ELF-1 (cell line): ENCODE results near the gene SOX9.

Experiments used
- DNase-seq: peaks from one replicate; pipeline ENCODE4 v3.0.0-alpha.2; 2016; ENCODE audit warnings: low read depth, low spot score

SOX9 gene

DNA sequence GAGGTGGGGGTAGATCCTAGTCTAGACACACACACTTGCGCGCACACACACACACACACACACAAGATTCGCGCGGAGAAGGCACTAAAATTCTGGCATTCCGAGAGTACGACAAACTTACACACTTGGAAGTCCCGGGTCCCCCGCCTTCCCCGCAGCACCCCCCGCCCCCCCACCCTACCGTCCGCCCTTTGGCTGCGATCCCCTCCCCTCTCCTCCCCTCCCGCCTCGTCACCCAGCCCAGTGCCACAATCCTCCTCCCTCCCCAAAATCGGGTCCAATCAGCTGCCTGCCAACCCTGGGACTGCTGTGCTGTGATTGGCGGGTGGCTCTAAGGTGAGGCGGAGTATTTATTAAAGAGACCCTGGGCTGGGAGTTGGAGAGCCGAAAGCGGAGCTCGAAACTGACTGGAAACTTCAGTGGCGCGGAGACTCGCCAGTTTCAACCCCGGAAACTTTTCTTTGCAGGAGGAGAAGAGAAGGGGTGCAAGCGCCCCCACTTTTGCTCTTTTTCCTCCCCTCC is at the start of gene SOX9:
Gene SOX9, plus strand, starts transcription at position 379 of the 522 bp plus-strand sequence. CDS start 372 bp downstream, outside the sequence.
- peak; percentile 92 for DNase-seq

DNA sequence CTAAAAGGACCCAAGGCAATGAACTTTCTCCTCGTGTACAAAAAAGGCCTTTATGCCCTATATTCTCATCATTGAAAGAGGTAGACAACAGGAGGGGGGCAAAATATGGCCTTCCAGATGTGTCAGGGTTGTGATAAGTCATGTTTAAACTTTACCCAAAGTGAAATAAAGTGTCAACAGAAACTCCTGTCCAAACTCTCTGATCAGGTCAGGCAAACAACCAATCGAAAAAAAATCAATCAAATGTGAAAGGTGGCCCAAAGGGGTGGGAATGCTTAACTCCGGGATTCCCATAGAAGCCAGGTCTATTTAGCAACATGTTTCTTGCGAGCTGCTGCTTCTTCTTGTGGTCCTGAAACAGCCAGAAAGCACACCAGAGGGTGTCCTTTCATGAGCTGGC is 49.5 kb upstream of the SOX9 start:
- DNase-seq, result no peak

- DNase-seq, result no peak
Measured at GRCh38 chr17:72075995-72076677, 44.7 kb upstream of the SOX9 start.

DNA sequence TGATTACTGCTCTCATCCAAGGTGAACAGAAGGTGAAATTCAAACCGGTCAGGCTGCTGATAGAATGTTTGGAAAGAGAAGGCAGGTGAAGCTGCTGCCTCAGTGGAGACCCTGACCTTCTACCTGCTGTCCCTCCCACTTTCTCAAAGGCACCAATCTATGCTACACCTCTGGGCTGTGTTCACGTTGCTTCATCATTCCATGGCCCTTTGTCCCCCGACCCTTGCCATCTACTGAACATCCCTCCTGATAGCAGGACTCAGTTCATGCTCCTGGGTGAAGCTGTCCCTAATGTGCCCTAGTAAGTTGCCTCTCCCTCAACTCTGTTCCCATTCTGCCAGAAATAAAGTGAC is 44.2 kb upstream of the SOX9 start:
- no peak for DNase-seq

- no peak for DNase-seq
Measured at GRCh38 chr17:72077326-72077960, 43.4 kb upstream of the SOX9 start.

DNA sequence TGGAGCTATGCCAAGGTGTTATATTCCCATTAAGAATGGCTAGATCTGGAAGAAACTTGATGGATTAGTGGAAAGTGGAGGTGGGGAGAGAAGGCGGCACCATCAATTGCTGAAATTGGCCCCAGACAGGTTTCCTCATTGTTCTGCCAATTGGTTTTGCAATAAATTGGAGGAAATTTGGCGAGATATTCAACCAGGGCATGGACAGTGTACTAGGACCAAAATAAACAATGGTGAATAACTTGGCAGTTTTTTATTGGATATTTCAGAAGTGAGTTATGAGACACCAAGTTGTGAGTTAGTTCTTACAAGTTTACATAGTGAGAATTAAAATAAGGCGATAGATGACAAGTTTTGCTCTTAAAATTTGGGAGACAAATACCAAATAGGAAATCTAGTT is 41.1 kb upstream of the SOX9 start:
- no peak for DNase-seq

DNA sequence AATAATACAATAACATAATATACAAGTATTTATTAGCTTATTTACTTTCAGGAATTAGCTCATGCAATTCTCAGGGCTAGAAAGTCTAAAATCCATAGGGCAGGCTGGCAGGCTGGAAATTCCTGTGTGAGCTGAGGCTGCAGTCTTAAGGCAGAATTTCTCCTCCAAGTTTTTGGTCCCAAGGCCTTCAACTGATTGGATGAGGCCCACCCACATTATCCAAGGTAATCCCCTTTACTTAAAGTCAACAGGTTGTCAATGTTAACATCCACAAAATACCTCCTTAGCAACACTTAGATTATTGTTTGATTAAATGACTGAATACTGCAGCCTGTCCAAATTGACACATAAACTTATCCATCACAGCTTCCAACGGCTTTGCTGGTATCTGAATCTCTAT is 32.9 kb upstream of the SOX9 start:
- no peak for DNase-seq

DNA sequence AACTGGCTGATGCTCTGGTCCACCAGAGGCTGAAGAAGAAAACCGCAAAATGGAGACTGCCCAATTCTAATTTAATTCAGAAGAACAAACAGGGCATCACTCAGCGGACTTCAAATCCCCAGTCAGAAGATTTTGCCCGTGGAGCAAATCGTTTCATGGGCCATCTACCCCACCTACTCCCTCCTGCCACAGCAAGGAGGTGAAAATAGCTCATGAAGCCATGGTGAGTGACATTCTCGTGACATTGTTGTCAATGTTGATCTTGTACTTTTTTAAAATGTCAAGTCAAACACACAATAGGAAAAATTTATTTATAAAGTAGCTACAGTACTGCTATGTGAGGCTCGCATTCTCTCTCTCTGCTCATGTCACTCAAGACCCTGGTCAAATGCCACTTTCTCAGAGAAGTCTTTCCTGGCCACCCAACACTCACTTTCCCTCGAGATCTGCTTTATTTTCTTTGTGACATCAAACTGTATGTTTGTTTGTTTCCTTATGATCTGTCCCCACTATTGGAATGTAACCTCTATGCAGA is 31.3 kb upstream of the SOX9 start:
- DNase-seq, result no peak

- DNase-seq, result no peak
Measured at GRCh38 chr17:72090108-72090507, 30.7 kb upstream of the SOX9 start.

DNA sequence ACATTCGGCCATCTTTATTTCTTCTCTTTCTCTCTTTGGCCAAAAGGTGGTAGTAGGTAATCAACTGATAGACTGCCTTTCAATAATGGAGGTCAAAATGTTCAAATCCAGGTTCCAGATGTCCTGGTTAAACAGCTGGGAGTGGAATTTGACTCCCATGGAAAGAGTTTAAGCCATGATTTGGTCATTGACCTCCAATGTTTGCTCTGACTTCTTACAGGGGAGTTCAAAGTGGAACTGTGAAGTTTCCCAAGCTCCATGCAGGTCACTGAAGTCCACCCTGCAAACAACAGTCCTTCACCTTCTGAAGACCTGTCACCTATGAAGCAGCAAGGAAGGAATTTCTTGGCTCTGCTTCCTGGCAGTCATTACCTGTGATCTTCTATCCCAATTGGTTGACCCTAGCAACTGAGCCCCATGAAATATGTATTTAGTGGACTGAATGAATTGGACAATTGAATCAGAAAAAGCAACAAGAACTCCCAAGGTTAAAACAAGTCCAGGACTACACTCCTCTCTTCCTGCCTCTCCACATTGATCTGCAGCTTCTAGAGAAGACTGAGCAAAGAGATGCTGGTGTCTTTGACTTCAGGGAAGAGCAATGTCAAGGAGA is 28.0 kb upstream of the SOX9 start:
- DNase-seq, result no peak

DNA sequence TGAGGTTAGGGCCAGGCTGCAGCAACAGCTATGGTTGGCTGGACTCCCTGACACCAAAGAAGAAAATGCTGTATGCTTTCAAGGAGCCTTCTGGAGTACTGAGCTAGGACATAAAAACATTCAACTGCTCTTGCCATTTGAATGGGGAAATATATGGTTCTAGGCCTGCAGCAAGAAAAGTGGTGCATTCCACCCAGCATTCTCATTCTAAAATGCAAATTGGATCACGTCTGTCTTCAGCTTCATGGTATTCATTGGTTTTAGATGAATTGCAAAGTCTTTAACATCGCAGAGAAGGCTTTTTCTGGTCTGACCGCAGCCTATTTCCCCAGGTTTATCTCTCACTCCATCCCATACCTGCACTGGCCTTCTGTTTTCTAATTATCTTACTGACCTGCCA is 27.1 kb upstream of the SOX9 start:
- DNase-seq, result no peak

DNA sequence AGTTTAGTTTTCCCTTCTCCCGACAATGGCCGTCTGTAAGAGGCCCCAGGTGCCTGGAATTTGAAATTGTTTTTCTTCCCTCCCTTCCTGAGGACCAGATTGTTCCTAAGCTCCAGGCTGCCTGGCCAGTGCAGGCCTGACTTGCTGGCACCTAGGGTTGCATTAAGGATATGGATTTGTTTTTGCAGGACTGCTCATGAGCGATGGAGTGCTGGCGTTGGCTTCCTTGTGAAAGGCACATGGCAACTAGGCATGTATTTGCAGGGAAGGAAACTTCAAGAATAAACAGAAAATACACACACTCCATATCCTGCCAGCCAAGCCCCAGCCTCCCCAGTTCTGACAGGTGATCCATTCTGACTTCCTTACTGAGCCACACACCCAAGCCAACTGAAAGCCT is 25.5 kb upstream of the SOX9 start:
- no peak for DNase-seq

- DNase-seq, result no peak
Measured at GRCh38 chr17:72097144-72097543, 23.7 kb upstream of the SOX9 start.

- DNase-seq, result no peak
Measured at GRCh38 chr17:72099919-72100318, 20.9 kb upstream of the SOX9 start.

GRCh38 chr17:72100470-72100869 is 20.4 kb upstream of the SOX9 start:
- no peak for DNase-seq

GRCh38 chr17:72101526-72101925 is 19.3 kb upstream of the SOX9 start:
- DNase-seq, result no peak

DNA sequence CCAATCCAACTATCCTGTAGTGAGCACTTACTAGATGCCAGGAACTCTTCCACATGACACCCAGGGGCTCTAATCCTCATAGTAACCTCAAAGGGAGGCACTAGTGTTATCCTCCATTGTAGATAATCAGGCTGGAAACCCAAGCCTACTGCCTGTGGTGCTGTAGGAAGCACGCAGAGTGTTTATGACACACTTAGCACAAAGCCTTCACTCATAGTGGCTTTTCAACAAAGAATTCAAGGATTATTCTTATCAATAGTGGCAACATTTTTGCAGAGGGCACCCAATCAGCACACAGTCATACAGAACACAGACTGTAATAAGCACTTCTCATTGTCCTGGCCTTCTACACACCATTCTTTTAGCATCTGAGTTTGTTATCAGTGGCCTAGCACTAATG is 18.5 kb upstream of the SOX9 start:
- no peak for DNase-seq

GRCh38 chr17:72104164-72104862 is 16.5 kb upstream of the SOX9 start:
- no peak for DNase-seq

DNA sequence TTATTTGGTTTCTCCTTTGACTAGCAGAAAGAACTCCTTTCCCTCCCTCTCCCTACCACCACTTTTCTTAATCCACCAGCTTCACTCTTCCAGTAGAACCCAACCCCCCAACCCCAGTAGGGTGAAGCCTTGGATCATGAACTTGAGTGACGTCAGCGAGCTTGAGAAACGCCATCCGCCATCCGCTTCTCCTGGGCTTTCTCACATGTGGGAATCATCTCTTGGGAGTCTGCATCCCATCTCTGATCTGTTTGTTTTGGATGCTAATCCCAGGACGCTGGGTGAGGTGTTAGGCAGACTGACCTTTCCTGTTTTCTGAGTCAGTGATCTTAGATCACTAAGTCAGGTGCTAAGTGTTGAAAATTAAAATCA is 16.0 kb upstream of the SOX9 start:
- DNase-seq, result no peak

GRCh38 chr17:72107100-72107499 is 13.7 kb upstream of the SOX9 start:
- DNase-seq, result no peak

DNA sequence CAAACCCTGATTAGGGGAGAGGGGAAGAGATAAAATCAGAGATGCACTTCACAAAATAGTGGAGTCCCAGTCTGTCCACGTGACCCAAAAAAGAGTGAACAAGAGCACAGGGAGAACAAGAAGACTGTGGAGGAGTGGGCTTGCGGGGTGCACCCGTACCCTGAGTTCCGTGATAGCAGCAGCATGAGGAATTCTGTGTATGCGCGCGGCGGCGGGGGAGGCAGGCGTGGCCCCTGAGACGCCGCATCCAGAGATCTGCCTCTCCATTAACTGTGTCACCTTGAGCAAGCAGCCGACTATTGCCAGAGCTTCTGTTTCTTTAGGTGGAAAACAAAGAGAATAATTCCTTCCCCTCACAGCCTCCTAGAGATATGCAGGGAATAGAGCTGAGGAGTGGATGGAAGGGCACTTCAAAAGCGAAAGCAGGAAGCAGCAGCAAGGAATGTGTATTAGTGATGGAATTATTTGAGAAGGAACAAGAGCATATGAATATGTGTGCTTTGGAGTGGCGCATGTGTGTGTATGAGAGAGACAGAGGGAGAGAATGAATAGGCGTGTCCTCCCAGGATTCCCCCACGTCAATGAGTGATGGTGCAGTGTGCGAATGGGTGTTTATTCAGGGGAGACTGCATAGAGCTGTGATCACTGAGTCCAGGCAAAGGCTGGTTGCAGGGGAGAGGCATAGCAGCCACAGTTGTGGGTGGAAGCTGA is 10.4 kb upstream of the SOX9 start:
- DNase-seq, result no peak

- DNase-seq, result no peak
Measured at GRCh38 chr17:72110942-72111318, 9.9 kb upstream of the SOX9 start.
